Measurements from ENCODE around the gene TUSC2. TPM values are rescaled to one million over a fixed set of nuclear protein-coding genes. Genes with fewer than 3 reads are reported as not detected.

Gene TUSC2
- total and polyA plus RNA-seq, 10 donors: 19.4 to 36.5 (median 24.4) TPM

DNA sequence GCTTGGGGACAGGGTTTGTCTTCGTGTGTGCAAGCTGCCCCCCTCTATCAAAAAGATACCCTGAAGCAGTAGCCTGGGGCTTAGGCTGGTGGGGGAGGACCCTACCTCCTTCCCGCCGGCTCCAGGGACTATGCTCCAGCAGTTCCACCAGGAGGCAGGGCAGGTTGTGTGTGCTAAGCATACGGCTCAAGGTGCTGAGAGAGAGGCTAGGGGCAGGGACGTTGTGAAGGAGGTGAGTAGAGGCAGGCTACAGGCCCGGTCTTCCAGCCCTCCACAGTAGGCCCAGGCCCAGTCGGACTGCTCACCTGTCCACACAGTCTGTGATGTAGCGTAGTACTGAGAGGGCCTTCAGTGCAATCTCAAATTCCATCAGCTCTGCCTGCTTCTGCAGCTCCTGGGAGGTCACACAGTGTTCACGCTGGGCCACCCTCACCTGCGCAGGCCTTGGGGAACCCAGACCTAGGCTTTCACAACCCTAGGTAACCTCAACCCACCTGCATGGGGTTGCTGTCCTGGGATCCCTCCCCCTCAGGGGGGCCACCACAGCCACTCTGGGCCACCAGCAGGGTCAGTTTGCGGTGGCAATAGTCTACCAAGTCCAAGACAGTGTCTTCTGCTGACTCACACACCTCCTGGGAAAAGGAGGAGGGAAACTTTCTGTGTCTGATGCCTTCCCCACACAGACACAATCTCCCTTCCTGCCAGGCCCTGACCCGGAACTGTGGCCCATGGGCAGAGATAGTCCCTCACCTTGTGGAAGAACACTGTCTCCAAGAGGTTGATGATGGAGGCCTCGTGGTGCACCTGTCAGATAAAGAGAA, 15.0 kb upstream of the TUSC2 start:
- WGBS, 5 donors: 80 to 95% (median 85%) methylated on average over 12 to 13 of the region's 13 CpGs
- peaks cover 0 to 8% (median 6%) of the 10 kb centered on the region in 6 donors for H3K36me3 ChIP-seq
- peaks cover 37 to 93% (median 72%) of the 10 kb centered on the region in 6 donors for H3K4me1 ChIP-seq
- H3K27me3 ChIP-seq (replicated peaks in 1 of 7): no peaks in the 10 kb centered on the region
- TF ChIP-seq POLR2A (IDR thresholded peaks at IDR 0.05) (no peak), POLR2AphosphoS5 (IDR thresholded peaks at IDR 0.05) (no peak)
- TF ChIP-seq, protein P1, sequence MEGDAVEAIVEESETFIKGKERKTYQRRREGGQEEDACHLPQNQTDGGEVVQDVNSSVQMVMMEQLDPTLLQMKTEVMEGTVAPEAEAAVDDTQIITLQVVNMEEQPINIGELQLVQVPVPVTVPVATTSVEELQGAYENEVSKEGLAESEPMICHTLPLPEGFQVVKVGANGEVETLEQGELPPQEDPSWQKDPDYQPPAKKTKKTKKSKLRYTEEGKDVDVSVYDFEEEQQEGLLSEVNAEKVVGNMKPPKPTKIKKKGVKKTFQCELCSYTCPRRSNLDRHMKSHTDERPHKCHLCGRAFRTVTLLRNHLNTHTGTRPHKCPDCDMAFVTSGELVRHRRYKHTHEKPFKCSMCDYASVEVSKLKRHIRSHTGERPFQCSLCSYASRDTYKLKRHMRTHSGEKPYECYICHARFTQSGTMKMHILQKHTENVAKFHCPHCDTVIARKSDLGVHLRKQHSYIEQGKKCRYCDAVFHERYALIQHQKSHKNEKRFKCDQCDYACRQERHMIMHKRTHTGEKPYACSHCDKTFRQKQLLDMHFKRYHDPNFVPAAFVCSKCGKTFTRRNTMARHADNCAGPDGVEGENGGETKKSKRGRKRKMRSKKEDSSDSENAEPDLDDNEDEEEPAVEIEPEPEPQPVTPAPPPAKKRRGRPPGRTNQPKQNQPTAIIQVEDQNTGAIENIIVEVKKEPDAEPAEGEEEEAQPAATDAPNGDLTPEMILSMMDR (IDR thresholded peaks at IDR 0.05 in 8 of 11, conservative IDR thresholded peaks at IDR 0.05 in 3 of 11): no peak
- no peaks in the 10 kb centered on the region for H3K9me3 ChIP-seq
- H3K4me3 ChIP-seq: no peak overlapping the region
- intact Hi-C loops (cut with DNase I; ENCODE audit: low total_unique reads): no loop called here
- DNase-seq: peak; percentile 80
- peak overlapping the region in 3 of 8 donors; percentile 97 to 99 (median 99) for H3K27ac ChIP-seq

DNA sequence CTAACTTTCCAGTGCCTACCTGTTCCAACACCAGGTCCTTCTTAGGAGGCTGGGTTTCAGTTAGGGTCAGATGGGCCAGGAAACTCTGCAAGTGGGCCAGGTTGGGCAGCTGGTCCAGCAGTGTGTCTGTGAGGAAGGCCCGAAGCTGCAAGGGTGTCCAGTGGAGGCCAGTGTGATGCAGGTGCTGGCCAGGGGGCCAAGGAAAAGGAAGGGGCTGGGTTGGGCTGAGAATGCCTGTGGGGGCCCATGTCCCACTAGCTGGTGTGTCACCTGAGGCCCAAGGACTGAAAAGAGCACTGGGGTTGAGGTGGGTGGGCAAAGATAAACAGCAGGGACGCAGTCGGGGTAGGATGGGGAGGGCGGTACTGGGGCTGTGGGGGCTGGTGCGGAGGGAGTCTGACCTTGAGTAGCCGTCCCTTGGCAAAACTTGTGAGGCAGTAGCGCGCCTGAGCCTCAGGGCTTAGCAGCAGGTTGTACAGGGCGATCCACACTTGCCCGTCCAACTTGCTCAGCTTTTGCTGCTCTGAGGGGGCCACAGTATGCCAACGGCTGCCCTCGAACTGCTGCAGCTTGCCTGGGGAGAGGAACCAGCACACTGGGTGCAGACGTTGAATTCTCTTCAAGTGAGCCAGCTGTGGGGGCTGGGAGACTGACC, 14.1 kb upstream of the TUSC2 start:
- Histone ChIP-seq H3K4me1 (peaks cover 40 to 89% (median 71%) of the 10 kb centered on the region in 6 donors), H3K9me3 (no peaks in the 10 kb centered on the region), H3K27ac (peak overlapping the region in 7 of 8 donors; percentile 92 to 99 (median 97)), H3K36me3 (no peaks in the 10 kb centered on the region), H3K27me3 (replicated peaks in 1 of 7) (no peaks in the 10 kb centered on the region), H3K4me3 (peak overlapping the region in 2 of 8 donors; percentile 74 to 83)
- DNase-seq: peak; percentile 79
- WGBS, 5 donors: 80 to 92% (median 83%) methylated on average over 10 to 13 of the region's 13 CpGs
- TF ChIP-seq, protein P1 (IDR thresholded peaks at IDR 0.05 in 8 of 11, conservative IDR thresholded peaks at IDR 0.05 in 3 of 11): no peak
- no peak for TF ChIP-seq POLR2AphosphoS5 (IDR thresholded peaks at IDR 0.05)
- TF ChIP-seq POLR2A (IDR thresholded peaks at IDR 0.05): no peak
- intact Hi-C loops (cut with DNase I; ENCODE audit: low total_unique reads): no loop called here

DNA sequence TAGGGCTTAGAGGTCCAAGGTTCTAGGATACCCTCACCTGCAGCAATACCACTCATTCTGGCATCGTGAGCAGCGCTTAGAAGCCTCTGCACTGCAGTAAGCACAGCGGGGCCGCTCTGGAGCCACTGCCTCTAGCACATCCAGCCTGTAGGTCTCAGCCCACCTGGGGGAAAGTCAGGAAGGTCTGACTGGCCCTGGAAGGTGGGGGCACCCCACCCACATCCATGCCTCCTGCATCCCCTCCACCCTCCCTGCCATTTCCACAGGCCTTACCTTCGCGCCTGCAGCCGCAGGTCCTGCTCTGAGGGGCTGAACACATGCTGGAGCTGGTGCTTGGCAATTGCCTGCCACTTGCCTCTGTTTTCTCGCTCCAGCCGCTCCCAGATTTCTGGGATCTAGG, 13.5 kb upstream of the TUSC2 start:
- WGBS, 5 donors: 79 to 94% (median 88%) methylated on average over 5 to 9 of the region's 9 CpGs
- Histone ChIP-seq H3K27ac (peak overlapping the region; percentile 92 to 99 (median 98)), H3K9me3 (no peaks in the 10 kb centered on the region), H3K4me3 (peak overlapping the region in 7 of 8 donors; percentile 55 to 86 (median 74)), H3K27me3 (replicated peaks in 1 of 7) (no peaks in the 10 kb centered on the region), H3K36me3 (no peaks in the 10 kb centered on the region), H3K4me1 (peaks cover 40 to 89% (median 69%) of the 10 kb centered on the region in 6 donors)
- no peak for TF ChIP-seq POLR2A (IDR thresholded peaks at IDR 0.05)
- TF ChIP-seq, protein P1 (IDR thresholded peaks at IDR 0.05 in 8 of 11, conservative IDR thresholded peaks at IDR 0.05 in 3 of 11): no peak
- no peak for TF ChIP-seq POLR2AphosphoS5 (IDR thresholded peaks at IDR 0.05)
- DNase-seq: peak; percentile 88
- intact Hi-C loops (cut with DNase I; ENCODE audit: low total_unique reads): no loop called here
